ENCODE data around the gene ZNF593OS.

ZNF593OS gene

DNA sequence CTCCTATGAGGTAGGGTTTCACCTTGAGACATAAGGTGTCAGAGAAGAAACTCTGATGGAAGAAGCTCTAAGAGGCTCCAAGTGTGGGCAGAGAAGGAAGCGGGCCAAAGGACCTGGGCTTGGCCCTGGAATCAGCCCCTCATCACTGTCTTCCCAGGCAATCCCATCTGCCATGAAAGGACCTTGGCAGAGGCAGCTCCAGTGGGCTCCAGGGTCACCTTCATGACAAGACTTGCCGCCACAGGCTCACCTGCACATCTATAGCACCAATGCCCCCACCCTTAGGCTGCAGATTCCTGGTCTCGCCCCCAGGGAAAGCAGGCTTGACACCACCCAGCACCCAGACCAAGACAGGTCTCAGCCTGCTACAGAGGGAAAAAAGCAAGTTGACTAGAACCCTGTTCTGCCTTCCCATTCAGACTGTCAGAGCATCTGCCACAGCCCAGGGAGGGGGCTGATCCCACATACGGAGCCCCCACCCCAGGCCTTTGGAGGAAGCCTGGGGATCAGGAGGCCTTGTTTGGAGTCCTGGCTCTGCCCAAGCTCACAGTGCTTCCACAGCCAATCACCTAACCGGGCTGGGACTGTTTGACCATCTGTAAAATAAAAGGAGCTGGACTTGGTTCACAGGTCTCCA, 13.2 kb downstream of the ZNF593OS start:
- TF ChIP-seq, protein P1, sequence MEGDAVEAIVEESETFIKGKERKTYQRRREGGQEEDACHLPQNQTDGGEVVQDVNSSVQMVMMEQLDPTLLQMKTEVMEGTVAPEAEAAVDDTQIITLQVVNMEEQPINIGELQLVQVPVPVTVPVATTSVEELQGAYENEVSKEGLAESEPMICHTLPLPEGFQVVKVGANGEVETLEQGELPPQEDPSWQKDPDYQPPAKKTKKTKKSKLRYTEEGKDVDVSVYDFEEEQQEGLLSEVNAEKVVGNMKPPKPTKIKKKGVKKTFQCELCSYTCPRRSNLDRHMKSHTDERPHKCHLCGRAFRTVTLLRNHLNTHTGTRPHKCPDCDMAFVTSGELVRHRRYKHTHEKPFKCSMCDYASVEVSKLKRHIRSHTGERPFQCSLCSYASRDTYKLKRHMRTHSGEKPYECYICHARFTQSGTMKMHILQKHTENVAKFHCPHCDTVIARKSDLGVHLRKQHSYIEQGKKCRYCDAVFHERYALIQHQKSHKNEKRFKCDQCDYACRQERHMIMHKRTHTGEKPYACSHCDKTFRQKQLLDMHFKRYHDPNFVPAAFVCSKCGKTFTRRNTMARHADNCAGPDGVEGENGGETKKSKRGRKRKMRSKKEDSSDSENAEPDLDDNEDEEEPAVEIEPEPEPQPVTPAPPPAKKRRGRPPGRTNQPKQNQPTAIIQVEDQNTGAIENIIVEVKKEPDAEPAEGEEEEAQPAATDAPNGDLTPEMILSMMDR (IDR thresholded peaks at IDR 0.05; ENCODE audit: extremely low read depth, missing control alignments), result no peak
- DNase-seq (ENCODE audit: low spot score), result peak; percentile 8

DNA sequence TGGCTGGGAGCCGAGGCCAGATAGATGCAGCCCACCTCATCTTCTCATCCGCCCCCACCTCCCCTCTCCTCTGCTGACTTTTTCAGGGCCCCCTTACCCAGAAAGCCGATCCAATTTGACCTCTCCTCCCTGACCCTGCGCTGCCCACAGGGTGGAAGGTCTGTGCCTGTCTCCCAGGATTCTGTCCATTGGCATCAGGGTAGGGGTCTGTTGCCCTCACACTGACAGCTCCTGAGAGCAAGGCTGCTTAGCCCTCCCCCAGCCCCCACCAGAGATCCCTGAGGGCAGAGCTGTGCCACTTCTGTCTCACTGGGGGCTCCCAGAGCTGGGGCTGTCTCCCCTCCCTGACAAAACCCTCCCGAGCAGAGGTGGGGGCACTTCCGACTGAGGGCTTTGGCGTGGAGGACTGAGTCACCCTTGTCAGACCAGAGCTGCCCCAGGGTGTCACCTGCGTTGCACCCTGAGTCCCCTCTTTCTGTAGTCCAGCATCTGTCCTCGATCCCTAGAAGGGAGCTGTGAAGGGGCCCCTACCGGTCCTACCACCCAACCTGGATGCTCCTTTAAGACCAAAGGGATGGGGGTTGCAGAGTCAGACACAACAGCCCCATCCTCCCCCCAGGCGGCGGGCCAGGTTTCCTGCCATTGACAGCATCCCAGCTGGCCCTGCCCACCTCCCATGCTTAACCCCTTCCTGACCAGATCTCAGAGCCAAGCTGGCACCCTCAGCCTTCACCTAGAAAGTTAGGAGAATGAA, 15.2 kb downstream of the ZNF593OS start:
- DNase-seq (ENCODE audit: low spot score), result no peak
- TF ChIP-seq, protein P1 (IDR thresholded peaks at IDR 0.05; ENCODE audit: extremely low read depth, missing control alignments), result no peak

DNA sequence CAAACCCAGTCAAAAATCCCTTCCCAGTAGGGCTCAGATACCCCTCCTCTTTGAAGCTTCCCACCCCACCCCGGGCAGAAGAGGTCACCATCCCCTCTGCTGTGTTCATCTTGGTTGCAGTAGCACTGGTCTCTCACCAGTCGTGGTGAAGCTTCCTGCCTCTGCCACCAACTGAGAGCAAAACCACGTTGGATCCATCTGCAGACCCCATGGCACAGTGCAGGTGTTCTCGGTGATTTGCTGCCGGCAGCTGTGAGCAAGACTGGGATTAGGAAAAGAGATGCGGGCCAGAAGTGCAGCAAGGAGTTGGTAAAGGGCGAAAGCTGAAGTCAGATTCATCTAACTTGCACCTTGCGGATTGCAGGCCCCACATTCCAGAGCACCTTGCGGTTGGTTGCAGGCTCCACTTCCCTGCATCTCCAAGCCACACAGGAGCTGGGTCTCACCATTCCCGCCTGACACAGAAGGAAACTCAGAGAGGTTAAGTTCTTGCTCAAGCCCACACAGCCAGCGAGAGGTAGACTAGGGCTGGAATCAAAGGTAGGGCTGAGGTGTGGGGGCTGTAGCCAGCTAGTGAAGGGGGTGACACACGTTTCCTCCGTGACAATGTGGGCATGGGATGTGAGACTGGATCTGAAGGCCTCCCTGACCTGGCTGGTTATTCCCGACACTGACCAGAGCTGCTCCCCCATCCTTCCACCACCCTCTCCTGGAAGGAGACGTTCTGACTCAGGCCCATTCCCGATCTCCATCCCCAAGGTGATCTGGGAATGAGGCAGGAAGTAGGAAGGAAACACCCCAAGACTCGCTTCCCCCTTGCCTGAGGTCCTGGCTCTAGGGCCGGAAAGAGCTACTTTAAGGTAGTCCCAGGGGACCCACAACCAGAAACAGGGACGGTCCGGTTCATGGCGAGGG, 16.0 kb downstream of the ZNF593OS start:
- TF ChIP-seq, protein P1 (IDR thresholded peaks at IDR 0.05; ENCODE audit: extremely low read depth, missing control alignments), result no peak
- DNase-seq (ENCODE audit: low spot score), result no peak

DNA sequence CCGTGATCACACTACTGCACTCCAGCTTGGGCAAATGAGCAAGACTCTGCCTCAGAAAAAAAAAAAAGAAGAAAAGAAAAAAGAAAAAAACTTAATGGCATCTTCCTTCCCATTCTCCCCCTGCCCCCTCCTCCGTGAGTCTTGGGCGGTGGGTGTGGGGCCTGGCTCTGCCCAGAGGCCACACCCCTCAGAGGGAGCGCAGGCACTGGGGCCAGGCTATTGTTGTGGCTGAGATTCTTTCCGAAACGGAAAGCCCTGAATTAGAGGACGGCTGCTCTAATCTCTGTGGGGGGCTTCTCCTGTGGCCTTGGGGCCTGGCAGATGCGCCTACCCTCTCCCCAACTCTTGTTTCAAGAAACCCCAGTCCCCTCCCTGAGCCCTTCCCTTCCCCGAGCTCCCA, 16.9 kb downstream of the ZNF593OS start:
- TF ChIP-seq, protein P1 (IDR thresholded peaks at IDR 0.05; ENCODE audit: extremely low read depth, missing control alignments), result no peak
- no peak for DNase-seq (ENCODE audit: low spot score)

- TF ChIP-seq, protein P1 (IDR thresholded peaks at IDR 0.05; ENCODE audit: extremely low read depth, missing control alignments), result no peak
- DNase-seq (ENCODE audit: low spot score), result no peak
Observed at GRCh38 chr1:26153966-26154532, 17.6 kb downstream of the ZNF593OS start.

DNA sequence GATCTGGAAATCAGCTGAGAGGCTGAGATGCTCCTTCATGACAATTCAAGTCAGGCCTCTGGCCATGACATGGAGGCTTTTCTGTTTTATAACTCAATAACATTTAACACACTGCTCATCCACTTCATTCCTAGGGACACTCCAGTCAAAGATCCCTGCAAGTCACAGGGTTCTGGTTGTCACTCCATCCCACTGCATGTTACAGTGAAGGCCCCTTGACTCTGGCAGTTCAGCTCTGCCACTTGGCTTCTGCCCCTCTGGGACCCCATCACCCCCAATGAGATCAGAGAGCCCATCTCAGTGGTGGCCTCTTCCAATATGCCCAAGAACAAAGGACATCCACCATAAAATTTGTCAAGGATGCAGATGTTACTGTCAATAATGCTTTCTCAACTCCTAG, 22.7 kb downstream of the ZNF593OS start:
- no peak for DNase-seq (ENCODE audit: low spot score)
- TF ChIP-seq, protein P1 (IDR thresholded peaks at IDR 0.05; ENCODE audit: extremely low read depth, missing control alignments), result no peak
